ENCODE results near the gene FAXDC2. TPM values are rescaled to one million over a fixed set of nuclear protein-coding genes. Genes with fewer than 3 reads are reported as not detected.

FAXDC2 gene
- polyA plus RNA-seq, 1 experiment: 13.6 TPM

- H3K27me3 ChIP-seq (ENCODE audit: control insufficient read depth, insufficient read depth, low read length): no peaks in the 10 kb centered on the region
- POLR2A ChIA-PET: no interaction called here
- DNase-seq (ENCODE audit: low read depth): no peak
- peaks cover 4% of the 10 kb centered on the region; the same call in 1 of the 2 replicates for H3K36me3 ChIP-seq (ENCODE audit: control insufficient read depth, insufficient read depth, low read length)
- CTCF ChIA-PET: no interaction called here
- no peak overlapping the region for H3K4me3 ChIP-seq (ENCODE audit: low read depth, low read length)
- TF ChIP-seq CTCF (IDR thresholded peaks at IDR 0.05; ENCODE audit: insufficient read depth, low read depth, low read length): no peak
Measured at GRCh38 chr5:154861946-154862345, 11.5 kb upstream of the FAXDC2 start.

- ChIA-PET CTCF (interaction anchor here (0.9 kb wide), 1 partner anchor 12 kb away, joined by 4 read pairs; no protein-coding TSS in a partner anchor), POLR2A (no interaction called here)
- no peak for TF ChIP-seq CTCF (IDR thresholded peaks at IDR 0.05; ENCODE audit: insufficient read depth, low read depth, low read length)
- H3K4me3 ChIP-seq (ENCODE audit: low read depth, low read length): peak overlapping the region; percentile 80
- H3K36me3 ChIP-seq (ENCODE audit: control insufficient read depth, insufficient read depth, low read length): peaks cover 2% of the 10 kb centered on the region; the same call in 1 of the 2 replicates
- no peaks in the 10 kb centered on the region for H3K27me3 ChIP-seq (ENCODE audit: control insufficient read depth, insufficient read depth, low read length)
- DNase-seq (ENCODE audit: low read depth): no peak
Measured at GRCh38 chr5:154860765-154861164, 10.4 kb upstream of the FAXDC2 start.

- no peak for TF ChIP-seq CTCF (IDR thresholded peaks at IDR 0.05; ENCODE audit: insufficient read depth, low read depth, low read length)
- peaks cover 2% of the 10 kb centered on the region; the same call in 1 of the 2 replicates for H3K36me3 ChIP-seq (ENCODE audit: control insufficient read depth, insufficient read depth, low read length)
- H3K27me3 ChIP-seq (ENCODE audit: control insufficient read depth, insufficient read depth, low read length): no peaks in the 10 kb centered on the region
- no peak for DNase-seq (ENCODE audit: low read depth)
- peak overlapping the region; percentile 80 for H3K4me3 ChIP-seq (ENCODE audit: low read depth, low read length)
- ChIA-PET CTCF (interaction anchor here (0.9 kb wide), 1 partner anchor 12 kb away, joined by 4 read pairs; no protein-coding TSS in a partner anchor), POLR2A (no interaction called here)
Measured at GRCh38 chr5:154860123-154860522, 9.7 kb upstream of the FAXDC2 start.

GRCh38 chr5:154858972-154859871, 8.8 kb upstream of the FAXDC2 start:
- no peaks in the 10 kb centered on the region for H3K27me3 ChIP-seq (ENCODE audit: control insufficient read depth, insufficient read depth, low read length)
- CTCF ChIA-PET: no interaction called here
- no peaks in the 10 kb centered on the region for H3K36me3 ChIP-seq (ENCODE audit: control insufficient read depth, insufficient read depth, low read length)
- TF ChIP-seq CTCF (IDR thresholded peaks at IDR 0.05; ENCODE audit: insufficient read depth, low read depth, low read length): no peak
- POLR2A ChIA-PET: no interaction called here
- DNase-seq (ENCODE audit: low read depth): no peak
- H3K4me3 ChIP-seq (ENCODE audit: low read depth, low read length): peak overlapping the region; percentile 80

- H3K36me3 ChIP-seq (ENCODE audit: control insufficient read depth, insufficient read depth, low read length): no peaks in the 10 kb centered on the region
- ChIA-PET POLR2A (no interaction called here), CTCF (no interaction called here)
- peak; percentile 82 for DNase-seq (ENCODE audit: low read depth)
- TF ChIP-seq CTCF (IDR thresholded peaks at IDR 0.05; ENCODE audit: insufficient read depth, low read depth, low read length): no peak
- H3K27me3 ChIP-seq (ENCODE audit: control insufficient read depth, insufficient read depth, low read length): no peaks in the 10 kb centered on the region
- peak within 1 kb of the TSS; percentile 80 for H3K4me3 ChIP-seq (ENCODE audit: low read depth, low read length)
Measured at GRCh38 chr5:154858297-154858971, 8.0 kb upstream of the FAXDC2 start, which contains the start of gene CNOT8. CNOT8 (plus strand) TSS chr5:154858627; CDS start chr5:154863279, 4,652 bp downstream.

Measured in BJ (cell line).